Heart right ventricle (tissue), 16 donors: ENCODE measurements around the gene DGKD. TPM values are rescaled to one million over a fixed set of nuclear protein-coding genes. Genes with fewer than 3 reads are reported as not detected.

Experiments used
- ATAC-seq, 8 donors: fragments of 200-7000 bp; cut with Tn5 transposase; one replicate each; pipeline ENCODE4 v1.9.1; 2020; ENCODE audit warnings: mild to moderate bottlenecking in 8 of 8, moderate library complexity in 8 of 8, moderate number of reproducible peaks in 1 of 8
- DNase-seq, 2 donors: peaks; one replicate each; pipeline ENCODE4 v3.0.0-alpha.2; 2020
- H3K27ac ChIP-seq, 10 donors: fragments of 200-600 bp; sonication (generic) in 2 of 10; one replicate each; pipeline versions ENCODE4 v1.5.0 to v1.8.0; 2020 to 2022; ENCODE audit warnings: mild to moderate bottlenecking in 3 of 10
- H3K27me3 ChIP-seq, 7 donors: fragments of 200-600 bp; one replicate each; pipeline ENCODE4 v1.8.0; 2021 to 2022; ENCODE audit warnings: mild to moderate bottlenecking in 2 of 7
- H3K36me3 ChIP-seq, 9 donors: fragments of 200-600 bp; sonication (generic) in 1 of 9; one replicate each; pipeline versions ENCODE4 v1.5.0 to v1.8.0; 2020 to 2022; ENCODE audit warnings: mild to moderate bottlenecking in 2 of 9
- H3K4me1 ChIP-seq, 9 donors: fragments of 200-600 bp; sonication (generic) in 1 of 9; one replicate each; pipeline versions ENCODE4 v1.5.0 to v1.8.0; 2020 to 2022; ENCODE audit warnings: mild to moderate bottlenecking in 4 of 9
- H3K4me3 ChIP-seq, 10 donors: fragments of 200-600 bp; sonication (generic) in 2 of 10; one replicate each; pipeline versions ENCODE4 v1.5.0 to v1.8.0; 2020 to 2022; ENCODE audit warnings: mild to moderate bottlenecking in 7 of 10, moderate library complexity in 2 of 10
- H3K9me3 ChIP-seq, 11 donors: fragments of 200-600 bp in 10 of 11; sonication (generic) in 2 of 11; one replicate each; pipeline versions ENCODE4 v1.5.0 to v1.8.0; 2013 to 2022; ENCODE audit warnings: mild to moderate bottlenecking in 2 of 11, control low read depth in 1 of 11, moderate library complexity in 1 of 11
- WGBS, 2 donors: extraction: QIAGEN DNeasy Blood & Tissue Kit; methylation state at CpG; one replicate each; pipeline ENCODE4 v1.1.7; 2013; ENCODE audit warnings: inconsistent platforms in 1 of 2; 5-methylcytosine and 5-hydroxymethylcytosine counted together
- intact Hi-C, 10 donors: fragments of 100-400 bp; cut with DNase I; formaldehyde crosslinking; loops; one replicate each; pipeline versions ENCODE4 v1.11.1 to v1.14.2; 2022
- polyA plus RNA-seq, 2 donors: library from polyadenylated mRNA; stranded (reverse); fragments of 200-250 nt; gene quantifications; one replicate each; pipeline ENCODE4 v1.2.3, GENCODE V29; 2013
- total RNA-seq, 10 donors: library from RNA; stranded (reverse); fragmentation: NEBNext Ultra II Directional in 3 of 10; extraction: Animal tissue kit (Norgen Biotek cat#: 25700) in 3 of 10; gene quantifications; one replicate each; pipeline versions ENCODE4 v1.2.1 to v1.2.4, GENCODE V29; 2021 to 2023
- TF ChIP-seq, protein P1 (sequence below), 9 donors: fragments of 200-600 bp; sonication (generic) in 2 of 9; IDR thresholded peaks; one replicate each; pipeline versions ENCODE4 v1.5.0 to v1.8.0; 2021 to 2022; ENCODE audit warnings: antibody characterized with exemption in 9 of 9, mild to moderate bottlenecking in 5 of 9, moderate library complexity in 1 of 9
- donor health status: Arrhythmogenic right ventricular cardiomyopathy.
- donor health status: ischemic (EF 13 %, LVEDD 7.1; RV severe dilation, severe dysfunction).
- donor health status: healthy with polysubstance abuse.
- donor health status: DM: no; HTN: yes; CAD: no.
- donor health status: DM: no; HTN: no; CAD: no.
- donor health status: ischemic (EF 25% LVEDD 6.9; RV normal size, moderate dysfunction).
- donor health status: ischemic (EF 25% LVEDD 5.7; RV mildly dilated, moderate dysfunction).
- donor health status: healthy.
- donor health status: DM: yes; HTN: yes; CAD: no.
- donor health status: Ischemic cardiomyopathy.
- donor health status: ischemic (EF 35%, LVEDD 5.7; RV mildly dilated, moderate dysfunction).
- donor health status: nonischemic (EF 11% LVEDD 7.7; RV severe dilation, severe dysfunction).
- donor health status: DM: yes; HTN: yes; CAD: no.
- donor health status: PGD.
- donor health status: ischemic (EF 29% LVEDD 5.4; RV normal size, mild dysfunction).
- donor health status: nonischemic (EF 23%, LVEDD 6.1; RV moderate dilation, normal function).

DGKD gene
- total and polyA plus RNA-seq, 12 donors = 26.8 to 79.5 (median 44.7) TPM

DNA sequence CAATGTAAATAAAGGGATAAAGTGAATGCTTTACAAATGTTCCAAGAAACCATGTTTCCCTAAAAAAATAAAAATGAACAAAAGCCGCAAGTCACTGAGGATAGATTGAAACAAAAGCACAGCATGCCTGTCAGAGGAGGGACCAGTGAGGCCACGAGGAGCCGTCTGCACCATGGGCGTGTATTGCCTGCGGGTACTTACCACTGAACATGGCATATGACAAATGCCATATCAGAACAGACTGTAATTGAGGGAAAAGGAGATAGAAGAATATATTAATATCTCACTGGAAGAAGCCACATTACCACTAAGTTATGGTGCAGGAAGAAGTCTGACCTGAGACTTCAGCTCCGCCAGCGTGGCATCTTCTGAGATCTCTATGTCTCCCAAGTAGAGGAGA, 136.5 kb downstream of the DGKD start:
- Histone ChIP-seq H3K4me3 (no peak overlapping the region), H3K4me1 (peaks cover 0 to 14% (median 9%) of the 10 kb centered on the region in 9 donors), H3K27me3 (no peaks in the 10 kb centered on the region), H3K27ac (no peak overlapping the region), H3K9me3 (no peaks in the 10 kb centered on the region), H3K36me3 (peaks cover 0 to 95% (median 48%) of the 10 kb centered on the region in 9 donors)
- ATAC-seq (no peak), DNase-seq (no peak)
- TF ChIP-seq, protein P1, sequence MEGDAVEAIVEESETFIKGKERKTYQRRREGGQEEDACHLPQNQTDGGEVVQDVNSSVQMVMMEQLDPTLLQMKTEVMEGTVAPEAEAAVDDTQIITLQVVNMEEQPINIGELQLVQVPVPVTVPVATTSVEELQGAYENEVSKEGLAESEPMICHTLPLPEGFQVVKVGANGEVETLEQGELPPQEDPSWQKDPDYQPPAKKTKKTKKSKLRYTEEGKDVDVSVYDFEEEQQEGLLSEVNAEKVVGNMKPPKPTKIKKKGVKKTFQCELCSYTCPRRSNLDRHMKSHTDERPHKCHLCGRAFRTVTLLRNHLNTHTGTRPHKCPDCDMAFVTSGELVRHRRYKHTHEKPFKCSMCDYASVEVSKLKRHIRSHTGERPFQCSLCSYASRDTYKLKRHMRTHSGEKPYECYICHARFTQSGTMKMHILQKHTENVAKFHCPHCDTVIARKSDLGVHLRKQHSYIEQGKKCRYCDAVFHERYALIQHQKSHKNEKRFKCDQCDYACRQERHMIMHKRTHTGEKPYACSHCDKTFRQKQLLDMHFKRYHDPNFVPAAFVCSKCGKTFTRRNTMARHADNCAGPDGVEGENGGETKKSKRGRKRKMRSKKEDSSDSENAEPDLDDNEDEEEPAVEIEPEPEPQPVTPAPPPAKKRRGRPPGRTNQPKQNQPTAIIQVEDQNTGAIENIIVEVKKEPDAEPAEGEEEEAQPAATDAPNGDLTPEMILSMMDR (IDR thresholded peaks at IDR 0.05) = no peak
- intact Hi-C loops = no loop called here
- WGBS, 2 donors = 94% methylated on average over 7 of the region's 7 CpGs

DNA sequence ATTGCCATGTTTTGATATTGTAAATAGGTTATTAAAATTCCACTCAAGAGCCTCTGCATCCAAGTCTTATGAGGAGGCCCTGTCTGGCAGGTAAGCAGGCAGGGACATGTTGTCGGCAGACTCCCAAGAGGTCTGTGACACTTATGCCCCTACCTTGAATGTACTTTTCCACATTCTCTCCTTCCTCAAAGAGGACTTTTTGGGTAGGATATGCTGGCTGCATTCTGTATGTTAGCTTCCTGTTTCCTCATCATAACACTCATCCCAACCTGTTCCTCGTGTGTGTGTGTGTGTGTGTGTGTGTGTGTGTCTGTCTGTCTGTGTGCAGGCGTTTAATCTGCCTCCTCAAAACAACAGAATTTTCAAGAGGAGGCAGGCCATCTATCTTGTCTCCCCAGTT, 137.0 kb downstream of the DGKD start:
- Histone ChIP-seq H3K27ac (no peak overlapping the region), H3K4me3 (no peak overlapping the region), H3K27me3 (no peaks in the 10 kb centered on the region), H3K36me3 (peaks cover 0 to 95% (median 51%) of the 10 kb centered on the region in 9 donors), H3K9me3 (no peaks in the 10 kb centered on the region), H3K4me1 (peaks cover 0 to 14% (median 8%) of the 10 kb centered on the region in 9 donors)
- 88 to 89% methylated on average over 3 of the region's 3 CpGs for WGBS, 2 donors
- intact Hi-C loops = no loop called here
- TF ChIP-seq, protein P1 (IDR thresholded peaks at IDR 0.05) = no peak
- DNase-seq = no peak
- ATAC-seq = no peak

DNA sequence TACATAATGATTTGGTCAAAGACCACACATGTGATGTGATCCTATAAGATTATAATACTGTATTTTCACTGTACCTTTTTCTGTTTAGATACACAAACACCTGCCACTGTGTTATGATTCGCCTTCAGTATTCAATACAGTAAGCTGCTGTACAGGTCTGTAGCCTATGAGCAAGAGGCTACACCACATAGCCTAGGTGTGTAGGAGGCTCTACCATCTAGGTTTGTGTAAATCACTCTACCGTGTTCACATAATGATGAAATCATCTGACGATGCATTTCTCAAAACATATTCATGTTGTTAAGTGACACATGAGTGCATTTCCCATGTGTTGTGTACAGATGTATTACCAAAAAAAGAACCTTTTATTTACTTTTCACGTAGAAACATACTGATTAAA, 137.8 kb downstream of the DGKD start:
- intact Hi-C loops = no loop called here
- TF ChIP-seq, protein P1 (IDR thresholded peaks at IDR 0.05) = no peak
- no peak overlapping the region for H3K27ac ChIP-seq
- no peak for ATAC-seq
- H3K4me1 ChIP-seq = peaks cover 0 to 8% (median under 1%) of the 10 kb centered on the region in 9 donors
- peaks cover 0 to 95% (median 56%) of the 10 kb centered on the region in 9 donors for H3K36me3 ChIP-seq
- DNase-seq = no peak
- H3K9me3 ChIP-seq = no peaks in the 10 kb centered on the region
- WGBS, 2 donors = 96 to 99% methylated on average over 4 of the region's 4 CpGs
- H3K4me3 ChIP-seq = no peak overlapping the region
- no peaks in the 10 kb centered on the region for H3K27me3 ChIP-seq

DNA sequence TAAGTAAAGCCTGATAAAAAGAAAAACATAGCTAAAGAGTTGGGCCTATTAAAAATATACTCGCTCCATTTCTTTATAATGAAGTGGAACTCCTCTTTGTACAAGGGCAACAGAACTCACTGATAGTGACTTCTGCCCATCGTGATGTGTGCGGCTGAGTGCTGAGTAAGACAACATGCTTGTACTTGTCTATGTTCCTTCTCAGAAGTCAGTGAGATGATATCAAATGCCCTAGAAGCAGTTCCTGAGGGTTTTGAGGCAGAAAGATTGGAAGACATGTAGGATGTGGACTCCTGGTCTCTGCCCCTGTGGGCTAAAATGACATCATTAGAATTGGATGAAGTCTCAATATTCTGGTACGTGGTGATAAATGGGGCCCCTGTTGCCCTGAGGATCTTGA, 138.5 kb downstream of the DGKD start:
- no peak for ATAC-seq
- Histone ChIP-seq H3K27ac (no peak overlapping the region), H3K9me3 (no peaks in the 10 kb centered on the region), H3K4me1 (peaks cover 0 to 2% (median 0%) of the 10 kb centered on the region in 9 donors), H3K4me3 (no peak overlapping the region), H3K27me3 (no peaks in the 10 kb centered on the region), H3K36me3 (peaks cover 0 to 96% (median 56%) of the 10 kb centered on the region in 9 donors)
- no peak for DNase-seq
- TF ChIP-seq, protein P1 (IDR thresholded peaks at IDR 0.05) = no peak
- intact Hi-C loops = no loop called here
- WGBS, 2 donors = 96 to 97% methylated on average over 4 of the region's 4 CpGs
